Suppressor macrophage treated with lipopolysaccharide for 1 hour (primary cell): ENCODE data around the gene SNX18.
A peak's percentile ranks its signal among the peaks of the same experiment; 100 is the strongest.

Experiments
- DNase-seq, 3 donors: peaks; one replicate each; pipeline ENCODE4 v3.0.0-alpha.2; 2020 to 2022

The SNX18 gene

DNA sequence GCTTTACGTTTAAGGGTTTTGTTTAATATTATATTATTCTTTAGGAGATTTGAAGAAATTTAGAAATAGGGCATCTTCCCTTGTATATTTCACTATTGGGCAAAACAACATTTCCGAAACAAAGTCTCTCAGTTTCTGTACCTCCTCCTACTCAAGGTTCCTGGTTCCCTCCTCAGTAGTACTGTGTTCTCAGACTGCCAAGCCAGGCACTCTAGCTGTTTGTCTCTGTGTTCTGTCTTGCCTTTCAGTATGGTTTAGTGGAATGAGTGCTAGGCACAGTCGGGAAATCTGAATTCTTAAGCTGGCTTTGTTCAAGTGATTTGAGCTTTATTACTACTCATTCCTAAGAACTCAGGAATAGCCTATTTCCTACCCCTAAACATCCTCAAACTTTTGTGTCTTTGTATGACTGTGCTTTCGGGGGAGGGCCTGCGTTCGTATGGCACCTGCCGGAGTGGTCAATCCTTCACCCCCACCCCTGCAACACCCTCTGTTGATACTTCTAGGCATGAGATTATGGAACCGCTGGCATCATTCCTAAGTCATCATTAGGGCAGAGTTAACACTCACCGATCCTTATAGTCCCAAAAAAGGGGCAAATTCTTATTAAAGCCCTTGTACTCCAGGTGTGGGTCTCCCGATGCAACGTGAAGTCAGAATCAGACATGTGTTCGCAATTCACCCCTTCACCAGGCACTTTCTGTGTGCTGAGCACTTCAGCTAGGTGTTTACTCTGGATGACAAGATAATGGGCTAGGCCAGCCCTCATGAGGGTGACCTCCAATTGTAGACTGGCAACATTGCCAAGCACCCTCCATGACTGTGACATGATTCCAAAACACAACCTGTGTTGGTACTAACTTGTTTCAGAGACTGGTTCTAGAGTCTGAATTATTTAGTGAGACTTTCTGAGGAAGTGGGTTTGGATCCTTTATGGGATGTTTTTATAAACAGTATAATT, 24.5 kb downstream of the SNX18 start:
- no peak for DNase-seq

GRCh38 chr5:54544044-54544443, 26.5 kb downstream of the SNX18 start:
- no peak for DNase-seq

DNA sequence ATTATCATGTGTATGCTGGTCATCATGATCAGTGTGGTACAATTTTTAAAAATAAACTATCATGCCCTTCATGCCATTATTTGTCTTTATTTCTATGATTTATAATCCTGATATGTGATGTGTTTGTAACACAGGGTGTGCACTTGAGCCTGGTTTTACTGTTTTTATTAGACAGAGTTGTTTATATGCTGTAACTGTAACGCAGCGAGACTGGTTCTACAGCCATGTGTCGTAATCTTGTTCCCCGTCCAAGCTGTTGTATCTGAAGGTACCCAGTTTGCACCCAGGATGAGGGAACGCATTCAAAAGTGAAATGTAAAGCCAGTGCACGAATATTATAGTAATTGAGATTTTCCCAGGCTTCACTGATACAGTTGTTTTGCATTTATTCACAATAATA, 28.2 kb downstream of the SNX18 start:
- no peak for DNase-seq

- no peak for DNase-seq
These were observed 30.2 kb downstream of the SNX18 start for GRCh38 chr5:54547711-54548250.

DNA sequence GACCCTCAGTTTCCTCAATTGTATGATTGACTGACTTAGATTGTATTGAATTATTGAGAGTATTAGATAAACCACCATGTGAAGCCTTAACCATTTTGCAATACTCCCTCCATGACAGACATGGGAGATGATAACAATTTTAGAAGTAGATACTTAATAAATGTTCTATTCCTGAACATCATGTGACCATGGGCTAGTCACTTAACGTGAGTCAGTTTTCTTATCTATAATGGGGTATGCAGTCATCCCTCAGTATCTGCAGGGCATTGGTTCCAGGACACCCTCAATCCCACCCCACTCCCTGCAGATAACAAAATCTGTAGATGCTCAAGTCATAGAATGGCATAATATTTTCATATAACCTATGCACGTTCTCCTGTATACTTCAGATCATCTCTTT, 31.0 kb downstream of the SNX18 start:
- no peak for DNase-seq

- no peak for DNase-seq
These were observed 33.7 kb downstream of the SNX18 start for GRCh38 chr5:54551292-54551691.

DNA sequence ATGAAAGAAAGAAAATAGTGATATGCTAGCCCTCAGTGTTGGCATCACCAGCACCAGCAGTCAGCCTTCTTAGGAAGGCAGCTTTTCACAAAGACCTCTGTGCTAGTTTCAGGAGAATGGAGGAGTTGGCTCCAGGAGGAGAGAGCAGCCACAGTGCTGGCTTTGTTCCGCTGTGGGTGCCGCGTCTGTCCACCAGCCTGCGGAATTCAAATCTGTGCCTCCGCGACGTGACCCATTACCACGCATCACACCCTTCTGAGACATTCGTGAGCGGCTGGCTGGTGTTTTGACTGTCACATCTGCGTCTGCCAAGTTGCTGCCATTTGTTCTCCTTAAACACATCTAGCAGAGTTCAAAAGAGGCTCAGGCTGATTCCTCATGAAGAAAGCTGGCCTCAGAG, 34.4 kb downstream of the SNX18 start:
- DNase-seq: no peak

- DNase-seq: no peak
These were observed 34.9 kb downstream of the SNX18 start for GRCh38 chr5:54552446-54552845.

- DNase-seq: no peak
These were observed 36.2 kb downstream of the SNX18 start for GRCh38 chr5:54553659-54554207.

DNA sequence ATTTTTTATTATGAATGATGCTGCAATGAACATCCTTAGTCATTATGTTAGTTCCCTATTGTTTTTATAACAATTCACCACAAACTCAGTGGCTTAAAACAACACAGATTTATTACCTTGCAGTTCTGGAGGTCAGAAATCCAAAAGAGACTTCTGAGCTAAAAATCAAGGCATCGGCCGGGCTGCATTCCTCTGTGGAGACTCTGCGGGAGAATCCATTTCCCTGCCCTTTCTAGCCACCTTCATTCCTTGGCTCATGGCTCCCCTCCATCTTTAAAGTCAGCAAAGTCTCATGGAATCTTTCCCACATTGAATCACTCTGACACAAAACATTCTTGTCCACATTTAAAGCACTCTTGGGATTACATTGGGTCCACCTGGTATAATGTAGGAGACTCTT, 38.6 kb downstream of the SNX18 start:
- DNase-seq: no peak

GRCh38 chr5:54558362-54558761, 40.8 kb downstream of the SNX18 start:
- DNase-seq: no peak

GRCh38 chr5:54561651-54562050, 44.1 kb downstream of the SNX18 start:
- DNase-seq: no peak

GRCh38 chr5:54563083-54563761, 45.7 kb downstream of the SNX18 start:
- no peak for DNase-seq

DNA sequence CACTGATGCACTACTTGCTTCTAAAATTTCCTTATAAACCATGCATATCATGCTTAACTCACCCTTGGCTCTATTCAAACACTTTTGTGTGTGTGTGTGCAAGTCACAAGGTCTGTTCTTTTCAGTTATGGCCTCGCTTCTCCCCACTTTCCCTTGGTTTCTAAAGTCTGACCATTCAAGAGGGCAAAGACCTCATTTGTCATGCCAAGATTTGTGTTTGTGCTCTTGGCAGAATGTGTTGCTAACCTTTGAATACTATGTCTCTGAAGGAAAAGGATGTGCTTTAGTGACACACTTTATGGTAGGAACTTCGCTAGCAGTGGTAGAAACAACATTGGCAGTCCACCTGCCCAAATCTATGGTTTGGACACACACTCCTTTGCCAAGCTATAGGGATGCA, 50.4 kb downstream of the SNX18 start:
- no peak for DNase-seq

DNA sequence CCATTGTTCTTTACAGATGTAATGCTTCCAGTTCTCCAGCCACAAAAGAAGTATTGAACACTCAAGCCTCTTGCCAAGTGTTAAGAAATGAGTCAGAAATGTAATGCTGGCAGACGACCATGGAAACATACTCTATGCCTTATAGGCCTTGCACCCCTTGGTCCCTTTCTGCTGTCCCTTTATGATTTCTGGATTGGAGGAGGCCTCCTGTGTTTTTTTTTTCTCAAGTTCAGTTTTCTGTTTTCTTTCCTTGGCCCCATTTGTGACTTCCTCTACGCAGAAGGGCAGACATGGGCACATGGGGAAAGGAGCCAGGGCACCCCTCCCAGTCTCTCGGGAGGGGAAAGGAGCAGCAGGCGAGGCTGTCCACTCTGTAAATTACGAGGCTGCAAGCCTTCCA, 53.4 kb downstream of the SNX18 start:
- DNase-seq: no peak

GRCh38 chr5:54571462-54571861, 53.9 kb downstream of the SNX18 start:
- DNase-seq: no peak

- DNase-seq: peak; percentile 32 to 52 (median 44)
These were observed 56.4 kb downstream of the SNX18 start for GRCh38 chr5:54573812-54574489.

DNA sequence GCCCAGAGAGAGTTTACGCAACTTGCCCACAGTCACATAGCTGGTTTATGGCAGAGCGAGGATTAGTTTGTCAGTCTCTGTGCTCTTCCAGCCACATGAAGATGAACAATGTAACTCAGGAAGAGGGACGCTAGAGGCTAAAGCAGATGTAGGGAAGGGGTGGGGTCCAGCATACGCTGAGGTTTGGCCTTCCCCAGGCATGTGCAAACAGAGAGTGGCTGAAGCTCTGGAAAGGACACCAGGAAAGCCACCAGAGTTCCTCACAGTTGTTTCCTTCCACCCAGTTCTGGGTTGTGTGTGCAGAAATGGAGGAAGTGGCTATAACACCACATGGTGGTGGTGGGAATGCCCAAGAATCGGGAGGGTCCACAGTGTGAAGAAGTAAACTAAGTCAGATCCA, 60.0 kb downstream of the SNX18 start:
- DNase-seq: peak; percentile 17 to 28 (median 25)

DNA sequence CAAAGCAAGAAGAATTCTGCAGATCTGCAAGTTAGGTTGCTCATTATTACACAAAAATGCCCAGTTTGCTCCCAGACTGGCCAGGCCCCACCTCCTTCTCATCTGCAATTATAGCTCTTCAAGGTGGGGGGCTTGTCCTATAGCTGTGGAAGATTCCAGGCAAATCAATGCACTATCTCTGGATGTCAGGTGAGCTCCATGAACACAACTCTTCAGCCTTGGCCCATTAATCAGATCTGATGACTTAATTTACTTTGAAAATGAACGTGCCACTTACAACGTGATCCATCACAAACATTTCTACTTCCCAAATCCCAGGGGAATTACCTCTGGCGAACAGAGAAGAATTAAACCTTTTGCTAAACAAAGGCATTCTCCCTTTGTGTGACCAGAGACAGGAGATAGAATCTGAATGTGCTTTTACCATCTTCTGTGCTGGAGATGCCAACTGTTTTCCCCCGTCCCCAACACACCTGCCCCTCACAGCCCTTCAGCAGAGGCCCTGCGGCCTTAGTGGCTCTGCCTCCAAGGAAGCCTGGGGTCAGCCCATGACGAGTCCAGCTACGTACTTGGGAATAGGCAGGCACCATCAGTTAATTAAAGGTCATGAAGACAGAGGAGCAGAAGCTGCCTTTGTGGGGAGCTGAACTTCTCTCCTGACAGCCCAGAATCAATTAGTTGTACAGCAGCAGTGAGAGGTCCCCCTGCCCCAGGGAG, 60.5 kb downstream of the SNX18 start:
- no peak for DNase-seq

- DNase-seq: peak in 1 of 3 donors; percentile 23
These were observed 62.2 kb downstream of the SNX18 start for GRCh38 chr5:54579591-54580295.

- DNase-seq: peak; percentile 31 to 38 (median 32)
These were observed 63.6 kb downstream of the SNX18 start for GRCh38 chr5:54580997-54581811.
